GM23248 (cell line): ENCODE results near the gene ZNF236. TPM values are rescaled to one million over a fixed set of nuclear protein-coding genes. Genes with fewer than 3 reads are reported as not detected.
"Not testable (repeated sequence)": the region's sequence is repeated elsewhere in the genome, so short reads cannot be mapped to it uniquely, and the experiment has no call there.

Experiments
- DNase-seq: peaks from one replicate; pipeline ENCODE4 v3.0.0-alpha.2; 2015
- H2AFZ ChIP-seq: fragments of 200-600 bp; sonication (generic); 2 replicates; pipeline ENCODE4 v1.6.1; 2016; ENCODE audit warnings: antibody characterized with exemption
- H3F3A ChIP-seq: fragments of 200-600 bp; sonication (generic); 2 replicates; pipeline ENCODE4 v1.6.1; 2016; ENCODE audit warnings: mild to moderate bottlenecking, antibody characterized with exemption, mixed run types; ENCODE audit not compliant: insufficient read depth
- H3K27ac ChIP-seq: fragments of 200-600 bp; sonication (generic); 2 replicates; pipeline ENCODE4 v1.5.1; 2016; ENCODE audit warnings: mild to moderate bottlenecking
- H3K27me3 ChIP-seq: fragments of 200-600 bp; sonication (generic); replicated peaks from 2 replicates; pipeline ENCODE4 v1.6.1; 2016; ENCODE audit warnings: mild to moderate bottlenecking; ENCODE audit not compliant: insufficient read depth
- H3K36me3 ChIP-seq: fragments of 200-600 bp; sonication (generic); 2 replicates; pipeline ENCODE4 v1.6.1; 2016; ENCODE audit warnings: low read depth, mild to moderate bottlenecking
- H3K4me1 ChIP-seq: fragments of 200-600 bp; sonication (generic); 2 replicates; pipeline ENCODE4 v1.6.1; 2016; ENCODE audit warnings: mild to moderate bottlenecking; ENCODE audit not compliant: insufficient read depth
- H3K4me2 ChIP-seq: fragments of 200-600 bp; sonication (generic); one replicate; pipeline ENCODE4 v1.6.1; 2016; ENCODE audit warnings: mild to moderate bottlenecking; ENCODE audit not compliant: unreplicated experiment
- H3K4me3 ChIP-seq: fragments of 200-600 bp; sonication (generic); 2 replicates; pipeline ENCODE4 v1.5.1; 2016; ENCODE audit warnings: mild to moderate bottlenecking
- H3K79me2 ChIP-seq: fragments of 200-600 bp; sonication (generic); 2 replicates; pipeline ENCODE4 v1.6.1; 2016; ENCODE audit warnings: mild to moderate bottlenecking; ENCODE audit not compliant: insufficient read depth
- H3K9ac ChIP-seq: fragments of 200-600 bp; sonication (generic); 2 replicates; pipeline ENCODE4 v1.6.1; 2016; ENCODE audit warnings: mild to moderate bottlenecking
- H3K9me2 ChIP-seq: fragments of 200-600 bp; sonication (generic); 2 replicates; pipeline ENCODE4 v1.6.1; 2016; ENCODE audit warnings: mixed run types, mild to moderate bottlenecking, moderate library complexity; ENCODE audit not compliant: insufficient read depth
- H3K9me3 ChIP-seq: fragments of 200-600 bp; sonication (generic); one replicate; pipeline ENCODE4 v1.6.1; 2017; ENCODE audit warnings: low read depth
- H4K20me1 ChIP-seq: fragments of 200-600 bp; sonication (generic); 2 replicates; pipeline ENCODE4 v1.6.0; 2016; ENCODE audit not compliant: insufficient read depth
- EZH2 ChIP-seq: fragments of 200-600 bp; sonication (generic); IDR thresholded peaks from 2 replicates; pipeline ENCODE4 v1.6.1; 2018; ENCODE audit warnings: antibody characterized with exemption, mild to moderate bottlenecking; ENCODE audit not compliant: insufficient read depth, poor library complexity, severe bottlenecking
- EZH2phosphoT487 ChIP-seq: fragments of 200-600 bp; sonication (generic); IDR thresholded peaks from 2 replicates; pipeline ENCODE4 v1.6.1; 2018; ENCODE audit warnings: antibody characterized with exemption, moderate library complexity, mild to moderate bottlenecking, low read depth; ENCODE audit not compliant: insufficient read depth
- WGBS, 2 experiments: methylation state at CpG; one replicate each; pipeline ENCODE4 v1.1.6; 2015 to 2017; ENCODE audit warnings: low lambda C conversion rate in 2 of 2, low coverage in 1 of 2; ENCODE audit errors: missing lambda C conversion rate in 2 of 2; 5-methylcytosine and 5-hydroxymethylcytosine counted together
- in situ Hi-C: fragments of 300-500 bp; cut with MboI; formaldehyde crosslinking; loops from 2 replicates; pipeline ENCODE4 v1.15.0; 2020
- polyA plus RNA-seq: library from polyadenylated mRNA; unstranded; fragments of >200 nt; fragmentation: Nextera tagmentation; extraction: Ambion mirVana; gene quantifications from 2 replicates; pipeline ENCODE4 v1.2.1, GENCODE V29; 2016
- total RNA-seq: library from RNA; depleted of rRNA; stranded (reverse); fragments of >200 nt; shearing (Covaris generic); gene quantifications from 2 replicates; pipeline ENCODE4 v1.2.3, GENCODE V29; 2014

The ZNF236 gene
- total and polyA plus RNA-seq, 2 experiments from 2014 or later: 4.6 to 12.4 TPM

GRCh38 chr18:76986406-76986805, 164.0 kb downstream of the ZNF236 start:
- no peak for TF ChIP-seq EZH2
- TF ChIP-seq EZH2phosphoT487: no peak
- Histone ChIP-seq H3K9me3 (no peaks in the 10 kb centered on the region), H3K27ac (no peak overlapping the region), H3F3A (peaks cover 4% of the 10 kb centered on the region; the same call in 1 of the 2 replicates), H3K4me2 (no peak overlapping the region), H4K20me1 (no peaks in the 10 kb centered on the region), H3K9me2 (no peaks in the 10 kb centered on the region), H2AFZ (no peak overlapping the region), H3K36me3 (no peaks in the 10 kb centered on the region), H3K9ac (no peak overlapping the region), H3K4me3 (no peak overlapping the region), H3K27me3 (no peaks in the 10 kb centered on the region), H3K79me2 (no peaks in the 10 kb centered on the region), H3K4me1 (no peaks in the 10 kb centered on the region)
- no peak for DNase-seq
- in situ Hi-C loops: loop anchor here (25.0 kb wide), 1 partner anchor 676 kb away; no protein-coding TSS in a partner anchor
- WGBS, 2 experiments: 88 to 92% methylated on average over 7 of the region's 7 CpGs

GRCh38 chr18:76988031-76988826, 165.9 kb downstream of the ZNF236 start:
- no peaks in the 10 kb centered on the region for H4K20me1 ChIP-seq
- H3K27me3 ChIP-seq: no peaks in the 10 kb centered on the region
- no peaks in the 10 kb centered on the region for H3K36me3 ChIP-seq
- DNase-seq: no peak
- H3F3A ChIP-seq: no peaks in the 10 kb centered on the region
- TF ChIP-seq EZH2phosphoT487 (no peak), EZH2 (no peak)
- no peak overlapping the region for H3K27ac ChIP-seq
- 81 to 88% methylated on average over 27 of the region's 27 CpGs for WGBS, 2 experiments
- no peaks in the 10 kb centered on the region for H3K4me1 ChIP-seq
- H3K79me2 ChIP-seq: no peaks in the 10 kb centered on the region
- H3K9ac ChIP-seq: no peak overlapping the region
- in situ Hi-C loops: loop anchor here (25.0 kb wide), 1 partner anchor 674 kb away; no protein-coding TSS in a partner anchor
- H3K4me3 ChIP-seq: no peak overlapping the region
- H3K9me2 ChIP-seq: no peaks in the 10 kb centered on the region
- H3K4me2 ChIP-seq: no peak overlapping the region
- no peaks in the 10 kb centered on the region for H3K9me3 ChIP-seq
- H2AFZ ChIP-seq: no peak overlapping the region

- 85 to 90% methylated on average over 29 of the region's 29 CpGs for WGBS, 2 experiments
- H3K4me2 ChIP-seq: no peak overlapping the region
- no peaks in the 10 kb centered on the region for H3K9me3 ChIP-seq
- no peaks in the 10 kb centered on the region for H3K4me1 ChIP-seq
- no peak overlapping the region for H3K4me3 ChIP-seq
- no peak overlapping the region for H2AFZ ChIP-seq
- no peak overlapping the region for H3K27ac ChIP-seq
- no peaks in the 10 kb centered on the region for H3F3A ChIP-seq
- no peaks in the 10 kb centered on the region for H3K9me2 ChIP-seq
- H3K27me3 ChIP-seq: no peaks in the 10 kb centered on the region
- in situ Hi-C loops: loop anchor here (25.0 kb wide), 1 partner anchor 673 kb away; no protein-coding TSS in a partner anchor
- no peak for DNase-seq
- H4K20me1 ChIP-seq: no peaks in the 10 kb centered on the region
- TF ChIP-seq EZH2 (no peak), EZH2phosphoT487 (no peak)
- H3K9ac ChIP-seq: no peak overlapping the region
- H3K79me2 ChIP-seq: no peaks in the 10 kb centered on the region
- H3K36me3 ChIP-seq: no peaks in the 10 kb centered on the region
Measured at GRCh38 chr18:76988827-76989646, 166.7 kb downstream of the ZNF236 start.

- Histone ChIP-seq H3K27me3 (0 out of 2 replicates have a peak, but pooled peaks cover 7% of the 10 kb centered on the region), H3K9me3 (no peaks in the 10 kb centered on the region), H3K9ac (no peak overlapping the region), H3F3A (no peaks in the 10 kb centered on the region), H2AFZ (no peak overlapping the region), H3K79me2 (no peaks in the 10 kb centered on the region), H3K36me3 (no peaks in the 10 kb centered on the region), H3K4me3 (no peak overlapping the region), H3K4me1 (no peaks in the 10 kb centered on the region), H3K27ac (no peak overlapping the region), H4K20me1 (no peaks in the 10 kb centered on the region), H3K4me2 (no peak overlapping the region), H3K9me2 (no peaks in the 10 kb centered on the region)
- TF ChIP-seq EZH2phosphoT487: no peak
- TF ChIP-seq EZH2: no peak
- in situ Hi-C loops: loop anchor here (10.0 to 25.0 kb wide), 2 partner anchors 225 to 673 kb away; no protein-coding TSS in a partner anchor
- DNase-seq: no peak
- 86 to 91% methylated on average over 22 to 28 of the region's 28 CpGs for WGBS, 2 experiments
Measured at GRCh38 chr18:76989647-76990190, 167.4 kb downstream of the ZNF236 start.

GRCh38 chr18:76990343-76991020, 168.1 kb downstream of the ZNF236 start:
- not testable (repeated sequence) for H4K20me1 ChIP-seq, H3K9me2 ChIP-seq, H3K4me2 ChIP-seq, H3K27ac ChIP-seq, H3K4me3 ChIP-seq, H3K36me3 ChIP-seq, H3K9ac ChIP-seq, H3K79me2 ChIP-seq, H3F3A ChIP-seq, DNase-seq, H3K9me3 ChIP-seq, H3K4me1 ChIP-seq, H2AFZ ChIP-seq
- in situ Hi-C loops: loop anchor here (10.0 to 25.0 kb wide), 2 partner anchors 224 to 672 kb away; no protein-coding TSS in a partner anchor
- WGBS, 2 experiments: 73% methylated on average over 8 of the region's 8 CpGs
- peaks cover 14% of the 10 kb centered on the region; the same call in 1 of the 2 replicates for H3K27me3 ChIP-seq
